ENCODE results near the gene PCDHGC4. TPM values are rescaled to one million over a fixed set of nuclear protein-coding genes. Genes with fewer than 3 reads are reported as not detected.

PCDHGC4 gene
- total and polyA plus RNA-seq, 2 of the 8 experiments (the other 6 are each of a cell fraction or from before 2014, with no cell fraction given) = 2.1 to 2.4 TPM

GRCh38 chr5:141491323-141492167 is 6.7 kb downstream of the PCDHGC4 start:
- Histone ChIP-seq H3K4me3 (ENCODE audit: extremely low read depth in 1 of 4, insufficient read depth in 2 of 4, low read depth in 3 of 4, low read length in 4 of 4) (peak overlapping the region; percentile 17 to 60 (median 46)), H2BK120ac (replicated peaks; ENCODE audit: low read depth, low read length) (no peak overlapping the region), H2BK5ac (ENCODE audit: low read depth, low read length) (peak overlapping the region; percentile 71; the same call in 1 of the 2 replicates), H3K9me3 (ENCODE audit: insufficient read depth in 2 of 2, low read depth in 1 of 2, low read length in 1 of 2) (no peaks in the 10 kb centered on the region), H3K14ac (ENCODE audit: insufficient read length) (no peak overlapping the region), H3K27ac (ENCODE audit: low read depth, low read length) (no peak overlapping the region), H4K8ac (ENCODE audit: extremely low read depth, insufficient read depth, low read length) (peak overlapping the region; percentile 91), H3K18ac (ENCODE audit: extremely low read depth, low read length) (peak overlapping the region; percentile 81), H3K9ac (replicated peaks in 1 of 4; ENCODE audit: extremely low read depth in 1 of 4, low read depth in 3 of 4, low read length in 3 of 4) (0 out of 7 replicates have a peak overlapping the region, but pooled peaks of 1 of the 4 experiments have one; percentile 38), H3K56ac (replicated peaks; ENCODE audit: insufficient read length, low read depth, low read length) (no peak overlapping the region), H3K4me1 (replicated peaks in 1 of 4; ENCODE audit: control insufficient read depth in 3 of 4, insufficient read depth in 4 of 4, low read length in 3 of 4) (peaks cover 6 to 36% (median 26%) of the 10 kb centered on the region in 4 experiments), H3K79me1 (ENCODE audit: low read depth, low read length) (peaks cover 4% of the 10 kb centered on the region), H4K5ac (ENCODE audit: insufficient read length, low read depth, low read length) (no peak overlapping the region), H3K27me3 (replicated peaks in 1 of 4; ENCODE audit: control insufficient read depth in 3 of 4, extremely low read depth in 1 of 4, insufficient read depth in 3 of 4, low read length in 3 of 4) (peaks cover 13 to 43% (median 37%) of the 10 kb centered on the region in 4 experiments; a peak in 6 of 7 replicates), H3K79me2 (ENCODE audit: control insufficient read depth in 1 of 2, insufficient read depth in 2 of 2, low read length in 2 of 2) (no peaks in the 10 kb centered on the region; a peak in 1 of 4 replicates), H3K23ac (ENCODE audit: insufficient read length) (no peak overlapping the region), H3K4me2 (ENCODE audit: insufficient read depth in 1 of 2, low read depth in 2 of 2, low read length in 2 of 2) (peak overlapping the region; percentile 79 to 80), H2AFZ (ENCODE audit: low read length) (no peak overlapping the region), H3K4ac (replicated peaks; ENCODE audit: insufficient read length, low read depth, low read length) (peak overlapping the region; percentile 22), H3K36me3 (ENCODE audit: control insufficient read depth in 2 of 4, insufficient read depth in 4 of 4, low read length in 3 of 4) (no peaks in the 10 kb centered on the region), H2BK15ac (ENCODE audit: low read length) (no peak overlapping the region), H3K23me2 (ENCODE audit: low read depth, low read length) (peaks cover 24% of the 10 kb centered on the region; the same call in 1 of the 2 replicates), H2BK20ac (ENCODE audit: low read length) (no peak overlapping the region; the same call in 1 of the 2 replicates), H2AK5ac (ENCODE audit: low read depth, low read length) (no peak overlapping the region), H4K20me1 (replicated peaks in 1 of 2; ENCODE audit: control insufficient read depth in 1 of 2, insufficient read depth in 2 of 2, low read length in 2 of 2) (peaks cover 4 to 10% of the 10 kb centered on the region in 2 experiments), H4K91ac (replicated peaks; ENCODE audit: insufficient read length, low read length) (peak overlapping the region; percentile 70), H2BK12ac (ENCODE audit: low read depth, low read length) (peak overlapping the region; percentile 80; the same call in 1 of the 2 replicates)
- ChIA-PET CTCF (ENCODE audit: partially characterized antibody) (interaction anchor here (0.8 to 50.9 kb wide), 14 partner anchors 9 to 370 kb away, joined by 3 to 1236 read pairs (median 5); partner anchors contain the start of genes PCDHB4, PCDHGA10, PCDHGA11 and PCDHGA9), POLR2A (ENCODE audit: partially characterized antibody) (interaction anchor here (0.6 to 5.0 kb wide), 9 partner anchors 8 to 667 kb away, joined by 3 to 33 read pairs (median 5); no protein-coding TSS in a partner anchor)
- 26% methylated on average over 59 of the region's 66 CpGs; no CpG with 5 or more reads in 1 of the 2 experiments for WGBS, 2 experiments (ENCODE audit: extremely low coverage in 1 of 2, insufficient coverage in 1 of 2, insufficient read length in 1 of 2, insufficient replicate concordance in 2 of 2, low coverage in 1 of 2, low lambda C conversion rate in 2 of 2, missing lambda C conversion rate in 1 of 2)
- TF ChIP-seq E2F6 (IDR thresholded peaks at IDR 0.05) (no peak), JUND (IDR thresholded peaks at IDR 0.05; ENCODE audit: low read length) (no peak), RAD21 (IDR thresholded peaks at IDR 0.05 in 1 of 2, conservative IDR thresholded peaks at IDR 0.05 in 1 of 2; ENCODE audit: low read depth in 2 of 2, low read length in 2 of 2) (peak; percentile 5 to 27; a peak in 2 of 4 replicates), CTCF (IDR thresholded peaks at IDR 0.05; ENCODE audit: control extremely low read depth in 1 of 3, insufficient read depth in 1 of 3, low read depth in 1 of 3, low read length in 3 of 3) (peak in 1 of 3 experiments; percentile 31; a peak in 2 of 4 replicates), CREB1 (IDR thresholded peaks at IDR 0.05) (peak; percentile 63; the same call in 1 of the 2 replicates), CHD1 (IDR thresholded peaks at IDR 0.05; ENCODE audit: low read depth, low read length) (no peak)
- DNase-seq (ENCODE audit: low read depth in 1 of 2, low spot score in 2 of 2) (no peak), FAIRE-seq (no peak)
